B cell (primary cell): ENCODE measurements around the gene CAVIN2. TPM values are rescaled to one million over a fixed set of nuclear protein-coding genes. Genes with fewer than 3 reads are reported as not detected.

Experiments
- ATAC-seq: fragments of 200-7000 bp; cut with Tn5 transposase; one replicate; pipeline ENCODE4 v1.10.0; 2021; ENCODE audit warnings: low read depth, mild to moderate bottlenecking, moderate number of reproducible peaks, moderate library complexity
- CTCF ChIA-PET: fragments of 350-600 bp; sonication (Branson Sonifier 250); formaldehyde crosslinking; loops from one replicate; lab custom pipeline; 2021; ENCODE audit warnings: antibody characterized with exemption, inconsistent platforms; lab: Charles Lee
- POLR2A ChIA-PET: fragments of 350-600 bp; sonication (Branson Sonifier 250); formaldehyde crosslinking; loops from one replicate; lab custom pipeline; 2021; ENCODE audit warnings: antibody characterized with exemption; lab: Charles Lee
- DNase-seq: peaks from one replicate; pipeline ENCODE4 v3.0.0; 2013
- H2AFZ ChIP-seq: 2 replicates; pipeline ENCODE4 v1.6.1; 2012; ENCODE audit warnings: mild to moderate bottlenecking, low read depth, low read length; ENCODE audit not compliant: insufficient read depth, poor library complexity, severe bottlenecking
- H3K27ac ChIP-seq, 2 donors: 1 replicate in 1 of 2; 2 replicates in 1 of 2; pipeline ENCODE4 v1.5.1; 2012 to 2013; ENCODE audit warnings: low read length in 2 of 2, mild to moderate bottlenecking in 2 of 2, moderate library complexity in 1 of 2
- H3K27me3 ChIP-seq, 4 experiments: fragments of 200-600 bp in 1 of 4; sonication (generic) in 1 of 4; replicated peaks in 1 of 4; 1 replicate in 2 of 4; 2 replicates in 2 of 4; pipeline versions ENCODE4 v1.6.1 to v1.7.0; 2013 to 2016; ENCODE audit warnings: low read length in 3 of 4, mild to moderate bottlenecking in 2 of 4, mixed read lengths in 1 of 4, moderate library complexity in 1 of 4; ENCODE audit not compliant: insufficient read depth in 4 of 4, control insufficient read depth in 3 of 4; ENCODE audit errors: control extremely low read depth in 1 of 4
- H3K36me3 ChIP-seq, 2 experiments: replicated peaks in 1 of 2; 1 replicate in 1 of 2; 2 replicates in 1 of 2; pipeline versions ENCODE4 v1.6.1 to v1.7.1; 2013; ENCODE audit warnings: low read length in 1 of 2; ENCODE audit not compliant: insufficient read depth in 2 of 2, control insufficient read depth in 1 of 2; ENCODE audit errors: control extremely low read depth in 1 of 2, extremely low read depth in 1 of 2
- H3K4me1 ChIP-seq, 2 donors: fragments of 200-600 bp in 1 of 2; sonication (generic) in 1 of 2; 1 replicate in 1 of 2; 2 replicates in 1 of 2; pipeline versions ENCODE4 v1.5.1 to v1.6.1; 2013 to 2017; ENCODE audit warnings: low read length in 2 of 2; ENCODE audit not compliant: control insufficient read depth in 2 of 2, insufficient read depth in 2 of 2
- H3K4me2 ChIP-seq: replicated peaks from 2 replicates; pipeline ENCODE3; 2012; ENCODE audit warnings: mild to moderate bottlenecking, low read depth, low read length; ENCODE audit not compliant: poor library complexity, severe bottlenecking
- H3K4me3 ChIP-seq, 5 experiments: fragments of 200-600 bp in 1 of 5; sonication (generic) in 1 of 5; 1 replicate in 3 of 5; 2 replicates in 2 of 5; pipeline versions ENCODE4 v1.5.1 to v1.7.0; 2011 to 2016; ENCODE audit warnings: low read length in 4 of 5, mild to moderate bottlenecking in 4 of 5, low read depth in 2 of 5, control low read depth in 1 of 5, moderate library complexity in 1 of 5; ENCODE audit not compliant: insufficient read depth in 1 of 5; ENCODE audit errors: control extremely low read depth in 1 of 5, extremely low read depth in 1 of 5
- H3K79me2 ChIP-seq: fragments of 200-600 bp; sonication (generic); one replicate; pipeline ENCODE4 v1.6.0; 2016; ENCODE audit warnings: low read length; ENCODE audit not compliant: control insufficient read depth, insufficient read depth
- H3K9ac ChIP-seq: fragments of 200-600 bp; sonication (generic); 2 replicates; pipeline ENCODE4 v1.6.1; 2017; ENCODE audit warnings: mild to moderate bottlenecking, low read length, moderate library complexity
- H3K9me3 ChIP-seq, 3 donors: one replicate each; pipeline versions ENCODE4 v1.6.1 to v1.7.1; 2013; ENCODE audit warnings: low read length in 2 of 3; ENCODE audit not compliant: control insufficient read depth in 2 of 3, insufficient read depth in 1 of 3; ENCODE audit errors: control extremely low read depth in 1 of 3
- H4K20me1 ChIP-seq: 2 replicates; pipeline ENCODE4 v1.6.0; 2012; ENCODE audit warnings: mild to moderate bottlenecking, low read length; ENCODE audit not compliant: insufficient read depth, control insufficient read depth, poor library complexity, severe bottlenecking
- H3K27ac Mint-ChIP-seq: one replicate; pipeline ENCODE4 v1.8.0; 2021; ENCODE audit warnings: mixed read lengths
- H3K27me3 Mint-ChIP-seq: one replicate; pipeline ENCODE4 v1.8.0; 2021; ENCODE audit warnings: mixed read lengths
- H3K4me1 Mint-ChIP-seq: one replicate; pipeline ENCODE4 v1.8.0; 2021; ENCODE audit warnings: mixed read lengths
- H3K4me3 Mint-ChIP-seq: one replicate; pipeline ENCODE4 v1.8.0; 2021; ENCODE audit warnings: mixed read lengths
- H3K9me3 Mint-ChIP-seq: one replicate; pipeline ENCODE4 v1.8.0; 2022; ENCODE audit warnings: mixed read lengths; ENCODE audit not compliant: insufficient read depth
- CTCF ChIP-seq: fragments of 200-600 bp; IDR thresholded peaks from one replicate; pipeline ENCODE4 v1.8.0; 2022; ENCODE audit warnings: antibody characterized with exemption, mild to moderate bottlenecking
- EZH2 ChIP-seq: IDR thresholded peaks from 2 replicates; pipeline ENCODE4 v1.6.1; 2012; ENCODE audit warnings: borderline replicate concordance, low read depth, mild to moderate bottlenecking, moderate library complexity, low read length; ENCODE audit not compliant: insufficient read depth, poor library complexity, severe bottlenecking
- WGBS: methylation state at CpG from one replicate; pipeline ENCODE4 v1.1.5; 2013; ENCODE audit warnings: missing lambda C conversion rate; ENCODE audit not compliant: insufficient coverage; 5-methylcytosine and 5-hydroxymethylcytosine counted together
- intact Hi-C: fragments of 100-400 bp; cut with micrococcal nuclease; formaldehyde crosslinking; loops from one replicate; pipeline ENCODE4 v1.10.0; 2022
- polyA plus RNA-seq: library from polyadenylated mRNA; depleted of rRNA; stranded (reverse); fragments of >200 nt; gene quantifications from 2 replicates; pipeline ENCODE4 v1.2.3, GENCODE V29; 2012
- total RNA-seq, 2 donors: library from RNA; stranded (reverse); fragments of 120-200 nt in 1 of 2; gene quantifications; 1 replicate in 1 of 2; 2 replicates in 1 of 2; pipeline versions ENCODE4 v1.2.3 to v1.2.4, GENCODE V29; 2013 to 2022

CAVIN2 gene
- total and polyA plus RNA-seq, 2 donors (not counting 1 experiment from before 2014, with no cell fraction given): 0.15 TPM; not detected in 1

- Histone ChIP-seq H4K20me1 (no peaks in the 10 kb centered on the region), H2AFZ (no peak overlapping the region), H3K9ac (no peak overlapping the region), H3K36me3 (no peaks in the 10 kb centered on the region), H3K27me3 (peaks cover 0 to 13% (median under 1%) of the 10 kb centered on the region in 4 experiments), H3K4me1 (peaks cover 0 to 5% of the 10 kb centered on the region in 2 donors), H3K4me2 (no peak overlapping the region), H3K79me2 (no peaks in the 10 kb centered on the region), H3K9me3 (no peaks in the 10 kb centered on the region), H3K27ac (no peak overlapping the region), H3K4me3 (no peak overlapping the region)
- POLR2A ChIA-PET: no interaction called here
- ATAC-seq (no peak), DNase-seq (no peak)
- Mint-ChIP-seq H3K27ac (no peak overlapping the region), H3K4me3 (no peak overlapping the region), H3K4me1 (peaks cover 3% of the 10 kb centered on the region), H3K9me3 (no peaks in the 10 kb centered on the region), H3K27me3 (peaks cover 43% of the 10 kb centered on the region)
- intact Hi-C loops: no loop called here
- 38% methylated on average over 5 of the region's 9 CpGs for WGBS
- CTCF ChIA-PET: no interaction called here
- TF ChIP-seq EZH2 (no peak), CTCF (no peak)
These were observed 1.6 kb downstream of the CAVIN2 start for GRCh38 chr2:191845248-191845715.

- ChIA-PET POLR2A (no interaction called here), CTCF (no interaction called here)
- Mint-ChIP-seq H3K9me3 (no peaks in the 10 kb centered on the region), H3K27me3 (peaks cover 41% of the 10 kb centered on the region), H3K4me3 (no peak overlapping the region), H3K4me1 (peaks cover 3% of the 10 kb centered on the region), H3K27ac (no peak overlapping the region)
- peaks cover 0 to 5% of the 10 kb centered on the region in 2 donors for H3K4me1 ChIP-seq
- no peaks in the 10 kb centered on the region for H3K79me2 ChIP-seq
- no peak overlapping the region for H3K27ac ChIP-seq
- H4K20me1 ChIP-seq: no peaks in the 10 kb centered on the region
- H3K9me3 ChIP-seq: no peaks in the 10 kb centered on the region
- intact Hi-C loops: no loop called here
- no peak overlapping the region for H3K4me2 ChIP-seq
- H3K9ac ChIP-seq: no peak overlapping the region
- TF ChIP-seq EZH2 (no peak), CTCF (no peak)
- no peak overlapping the region for H2AFZ ChIP-seq
- no peak for DNase-seq
- ATAC-seq: no peak
- no peak overlapping the region for H3K4me3 ChIP-seq
- WGBS: no CpG with 5 or more reads among the region's 1 CpG
- H3K27me3 ChIP-seq: peaks cover 0 to 13% (median 1%) of the 10 kb centered on the region in 4 experiments
- no peaks in the 10 kb centered on the region for H3K36me3 ChIP-seq
These were observed 2.2 kb downstream of the CAVIN2 start for GRCh38 chr2:191844706-191845105.
